SK-N-SH (cell line): ENCODE results near the gene CARMIL3. TPM values are rescaled to one million over a fixed set of nuclear protein-coding genes. Genes with fewer than 3 reads are reported as not detected.

Experiments
- CTCF ChIA-PET: fragments of 300-600, 350-600 bp; formaldehyde crosslinking; extraction: SDS; loops from one replicate; lab custom pipeline; 2021; lab: Yijun Ruan, JAX
- POLR2A ChIA-PET: fragments of 350-600 bp; sonication (Branson Sonifier 250); formaldehyde crosslinking; extraction: SDS; loops from one replicate; lab custom pipeline; 2020; ENCODE audit warnings: antibody characterized with exemption, inconsistent platforms; lab: Yijun Ruan, JAX
- DNase-seq: peaks from one replicate; pipeline ENCODE4 v3.0.0; 2012
- H2AFZ ChIP-seq: fragments of 200-600 bp; sonication (generic); 2 replicates; pipeline ENCODE4 v1.8.1; 2016; ENCODE audit warnings: antibody characterized with exemption, mild to moderate bottlenecking, low read depth
- H3F3A ChIP-seq: fragments of 200-600 bp; sonication (generic); replicated peaks from 2 replicates; pipeline ENCODE3; 2016; ENCODE audit warnings: antibody characterized with exemption, mild to moderate bottlenecking; ENCODE audit not compliant: insufficient read depth
- H3K27ac ChIP-seq, 2 experiments: fragments of 200-500 bp in 1 of 2; fragments of 200-600 bp in 1 of 2; sonication (Bioruptor generic) in 1 of 2; sonication (generic), shearing (Covaris generic) in 1 of 2; 2 replicates each; pipeline versions ENCODE4 v1.5.1 to v1.6.1; 2014 to 2016; ENCODE audit warnings: low read depth in 2 of 2, inconsistent platforms in 1 of 2, low read length in 1 of 2, mild to moderate bottlenecking in 1 of 2, mixed read lengths in 1 of 2
- H3K27me3 ChIP-seq: fragments of 200-600 bp; sonication (generic), shearing (Covaris generic); 2 replicates; pipeline ENCODE4 v1.6.1; 2016; ENCODE audit warnings: mixed run types; ENCODE audit not compliant: insufficient read depth
- H3K36me3 ChIP-seq, 2 experiments: fragments of 200-500 bp in 1 of 2; fragments of 200-600 bp in 1 of 2; sonication (Bioruptor generic) in 1 of 2; sonication (generic) in 1 of 2; replicated peaks in 1 of 2; 2 replicates each; pipeline versions ENCODE3 to v1.5.1; 2014 to 2016; ENCODE audit warnings: low read length in 1 of 2, mild to moderate bottlenecking in 1 of 2; ENCODE audit not compliant: insufficient read depth in 2 of 2, control insufficient read depth in 1 of 2
- H3K4me1 ChIP-seq, 2 experiments: fragments of 200-500 bp in 1 of 2; fragments of 200-600 bp in 1 of 2; sonication (Bioruptor generic) in 1 of 2; sonication (generic), shearing (Covaris generic) in 1 of 2; 2 replicates each; pipeline versions ENCODE4 v1.5.1 to v1.6.1; 2014 to 2016; ENCODE audit warnings: low read depth in 1 of 2, low read length in 1 of 2, mixed run types in 1 of 2; ENCODE audit not compliant: insufficient read depth in 2 of 2, control insufficient read depth in 1 of 2
- H3K4me2 ChIP-seq: fragments of 200-600 bp; sonication (generic), shearing (Covaris generic); 2 replicates; pipeline ENCODE4 v1.6.1; 2017; ENCODE audit warnings: mixed run types
- H3K4me3 ChIP-seq, 2 experiments: fragments of 200-500 bp in 1 of 2; fragments of 200-600 bp in 1 of 2; sonication (Bioruptor generic) in 1 of 2; sonication (generic), shearing (Covaris generic) in 1 of 2; 2 replicates each; pipeline versions ENCODE4 v1.5.1 to v1.8.1; 2014 to 2016; ENCODE audit warnings: low read depth in 2 of 2, inconsistent platforms in 1 of 2, low read length in 1 of 2, mild to moderate bottlenecking in 1 of 2, mixed read lengths in 1 of 2, moderate library complexity in 1 of 2
- H3K79me2 ChIP-seq: fragments of 200-600 bp; sonication (generic); 2 replicates; pipeline ENCODE4 v1.8.1; 2017; ENCODE audit warnings: mild to moderate bottlenecking; ENCODE audit not compliant: insufficient read depth
- H3K9ac ChIP-seq: fragments of 200-600 bp; sonication (generic); 2 replicates; pipeline ENCODE4 v1.6.1; 2017; ENCODE audit warnings: mixed run types
- H3K9me2 ChIP-seq: fragments of 200-600 bp; sonication (generic); 2 replicates; pipeline ENCODE4 v1.6.1; 2017; ENCODE audit warnings: mixed run types
- H3K9me3 ChIP-seq: fragments of 200-600 bp; sonication (generic); 2 replicates; pipeline ENCODE4 v1.6.1; 2017; ENCODE audit warnings: mixed run types, mild to moderate bottlenecking, moderate library complexity
- H4K20me1 ChIP-seq: fragments of 200-600 bp; sonication (generic); 2 replicates; pipeline ENCODE4 v1.6.1; 2017; ENCODE audit warnings: mild to moderate bottlenecking, mixed run types; ENCODE audit not compliant: insufficient read depth
- EZH2phosphoT487 ChIP-seq: fragments of 200-600 bp; sonication (generic); IDR thresholded peaks from 2 replicates; pipeline ENCODE4 v1.6.1; 2017; ENCODE audit warnings: low read depth, mixed run types, mild to moderate bottlenecking, antibody characterized with exemption, moderate library complexity, borderline replicate concordance
- FOXJ3 ChIP-seq: sonication (generic); formaldehyde crosslinking; IDR thresholded peaks from 2 replicates; pipeline ENCODE4 v1.5.1; 2020; ENCODE audit warnings: mild to moderate bottlenecking, missing genetic modification reagents
- FOXM1 ChIP-seq: IDR thresholded peaks from 2 replicates; pipeline ENCODE4 v1.4.0; 2012; ENCODE audit warnings: low read depth, mild to moderate bottlenecking
- MAX ChIP-seq: IDR thresholded peaks from 2 replicates; pipeline ENCODE4 v1.4.0; 2012; ENCODE audit warnings: low read depth
- MXI1 ChIP-seq: IDR thresholded peaks from 2 replicates; pipeline ENCODE4 v1.6.1; 2012; ENCODE audit warnings: mild to moderate bottlenecking, low read depth, low read length, improper control_type of control experiment
- RFX5 ChIP-seq: IDR thresholded peaks from 2 replicates; pipeline ENCODE4 v1.6.1; 2012; ENCODE audit warnings: mild to moderate bottlenecking, improper control_type of control experiment, low read length
- SIN3A ChIP-seq: IDR thresholded peaks from 2 replicates; pipeline ENCODE4 v1.6.1; 2012; ENCODE audit warnings: low read depth, mild to moderate bottlenecking, low read length, moderate library complexity, borderline replicate concordance
- TCF12 ChIP-seq: IDR thresholded peaks from 2 replicates; pipeline ENCODE4 v1.4.0; 2012
- TEAD4 ChIP-seq: IDR thresholded peaks from 2 replicates; pipeline ENCODE4 v1.4.0; 2012; ENCODE audit warnings: mild to moderate bottlenecking, borderline replicate concordance; ENCODE audit not compliant: insufficient read depth
- USF1 ChIP-seq: IDR thresholded peaks from 2 replicates; pipeline ENCODE4 v1.4.0; 2012; ENCODE audit warnings: low read depth, borderline replicate concordance
- WGBS: methylation state at CpG from one replicate; pipeline ENCODE4 v1.1.6; 2017; ENCODE audit warnings: low lambda C conversion rate; 5-methylcytosine and 5-hydroxymethylcytosine counted together
- polyA plus RNA-seq, 3 experiments: library from polyadenylated mRNA; depleted of rRNA; stranded (reverse); fragments of >200 nt; gene quantifications; 2 replicates each; pipeline ENCODE4 v1.2.3, GENCODE V29; 2012
- TF ChIP-seq, protein P1 (sequence below): IDR thresholded peaks from 2 replicates; pipeline ENCODE4; 2012

The CARMIL3 gene
- polyA plus RNA-seq, 1 of the 3 experiments (the other 2 are of a cell fraction) = 0.43 TPM

- H3K27me3 ChIP-seq = no peaks in the 10 kb centered on the region
- peaks cover 3 to 23% of the 10 kb centered on the region in 2 experiments for H3K36me3 ChIP-seq
- 95% methylated on average over 3 of the region's 3 CpGs for WGBS
- no peak overlapping the region for H3K4me2 ChIP-seq
- no peaks in the 10 kb centered on the region for H3K9me3 ChIP-seq
- H3K4me1 ChIP-seq = peaks cover 0 to 3% of the 10 kb centered on the region in 2 experiments; a peak in 1 of 4 replicates
- H2AFZ ChIP-seq = no peak overlapping the region
- H3K79me2 ChIP-seq = peaks cover under 1% of the 10 kb centered on the region; the same call in 1 of the 2 replicates
- no peak for TF ChIP-seq TCF12
- TF ChIP-seq FOXJ3 (CRISPR knock-in tag) = no peak
- TF ChIP-seq USF1 = no peak
- no peak for TF ChIP-seq TEAD4
- TF ChIP-seq EZH2phosphoT487 = no peak
- DNase-seq = no peak
- H3F3A ChIP-seq = no peaks in the 10 kb centered on the region
- H3K4me3 ChIP-seq = no peak overlapping the region
- H3K9ac ChIP-seq = no peak overlapping the region
- no peaks in the 10 kb centered on the region for H3K9me2 ChIP-seq
- H4K20me1 ChIP-seq = no peaks in the 10 kb centered on the region
- H3K27ac ChIP-seq = no peak overlapping the region
- ChIA-PET POLR2A (interaction anchor here (1.0 to 1.1 kb wide), 2 partner anchors 8 to 22 kb away, joined by 3 to 5 read pairs; no protein-coding TSS in a partner anchor), CTCF (interaction anchor here (0.6 to 25.4 kb wide), 4 partner anchors 5 to 469 kb away, joined by 3 to 1159 read pairs (median 111); partner anchors contain the start of genes CARMIL3, CPNE6 and IRF9)
These were observed 49.2 kb downstream of the CARMIL3 start for GRCh38 chr14:24100982-24101494.

DNA sequence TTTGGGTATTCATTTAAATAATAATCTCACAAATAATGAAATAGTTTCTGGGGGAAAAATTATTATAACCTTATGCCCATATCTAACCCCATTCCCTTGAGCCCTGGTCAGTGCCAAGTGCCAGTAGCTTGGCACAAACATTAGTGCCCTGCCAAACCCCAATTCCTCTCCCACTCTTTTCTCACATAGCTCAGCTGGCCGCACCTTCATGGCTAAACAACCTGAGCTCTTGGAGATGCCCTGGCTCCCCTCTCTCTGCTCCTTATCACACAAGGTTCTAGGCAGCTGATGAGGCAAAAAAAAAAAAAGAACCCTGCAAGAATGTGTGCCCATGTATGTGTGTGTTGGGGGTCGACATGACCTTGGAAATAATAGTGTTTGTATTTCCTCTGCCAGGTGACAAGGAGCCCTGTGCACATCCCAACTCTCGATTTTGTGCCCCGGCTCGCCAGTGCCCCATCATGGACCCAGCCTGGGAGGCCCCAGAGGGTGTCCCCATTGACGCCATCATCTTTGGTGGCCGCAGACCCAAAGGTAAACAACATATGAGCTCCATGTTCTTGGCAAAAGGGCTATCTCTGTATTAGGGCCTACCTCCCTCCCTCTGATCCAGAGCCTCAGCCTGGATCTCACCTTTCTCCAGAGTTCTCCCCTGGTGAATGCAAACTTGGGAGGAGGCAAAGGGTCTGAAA lies 50.7 kb downstream of the CARMIL3 start:
- no peak for TF ChIP-seq MXI1
- no peak for TF ChIP-seq SIN3A
- TF ChIP-seq FOXM1 = no peak
- no peak for TF ChIP-seq RFX5
- TF ChIP-seq, protein P1, sequence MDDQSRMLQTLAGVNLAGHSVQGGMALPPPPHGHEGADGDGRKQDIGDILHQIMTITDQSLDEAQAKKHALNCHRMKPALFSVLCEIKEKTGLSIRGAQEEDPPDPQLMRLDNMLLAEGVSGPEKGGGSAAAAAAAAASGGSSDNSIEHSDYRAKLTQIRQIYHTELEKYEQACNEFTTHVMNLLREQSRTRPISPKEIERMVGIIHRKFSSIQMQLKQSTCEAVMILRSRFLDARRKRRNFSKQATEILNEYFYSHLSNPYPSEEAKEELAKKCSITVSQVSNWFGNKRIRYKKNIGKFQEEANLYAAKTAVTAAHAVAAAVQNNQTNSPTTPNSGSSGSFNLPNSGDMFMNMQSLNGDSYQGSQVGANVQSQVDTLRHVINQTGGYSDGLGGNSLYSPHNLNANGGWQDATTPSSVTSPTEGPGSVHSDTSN = no peak
- no peak for TF ChIP-seq MAX
- no peaks in the 10 kb centered on the region for H3K79me2 ChIP-seq
- POLR2A ChIA-PET = interaction anchor here (0.6 to 1.6 kb wide), 4 partner anchors 12 to 58 kb away, joined by 3 to 5 read pairs (median 4); partner anchors contain the start of genes CARMIL3, DCAF11, IRF9 and NRL
- no peaks in the 10 kb centered on the region for H3K27me3 ChIP-seq
- no peaks in the 10 kb centered on the region for H3K9me2 ChIP-seq
- no peak overlapping the region for H3K4me2 ChIP-seq
- H3K27ac ChIP-seq = no peak overlapping the region
- no peak overlapping the region for H3K4me3 ChIP-seq
- WGBS = 91% methylated on average over 5 of the region's 7 CpGs
- H3K36me3 ChIP-seq = peaks cover 3 to 23% of the 10 kb centered on the region in 2 experiments
- no peaks in the 10 kb centered on the region for H3F3A ChIP-seq
- CTCF ChIA-PET = interaction anchor here (9.9 to 25.4 kb wide), 2 partner anchors 8 to 37 kb away, joined by 219 to 1159 read pairs; partner anchors contain the start of genes CARMIL3, CPNE6 and PCK2
- no peaks in the 10 kb centered on the region; a peak in 1 of 4 replicates for H3K4me1 ChIP-seq
- no peak overlapping the region for H3K9ac ChIP-seq
- no peaks in the 10 kb centered on the region for H4K20me1 ChIP-seq
- H3K9me3 ChIP-seq = no peaks in the 10 kb centered on the region
- no peak for DNase-seq
- H2AFZ ChIP-seq = no peak overlapping the region
